Endothelial cell of umbilical vein (primary cell): ENCODE measurements around the gene ATP6V1F. TPM values are rescaled to one million over a fixed set of nuclear protein-coding genes. Genes with fewer than 3 reads are reported as not detected.

Source experiments
- BruUV-seq: library from RNA; stranded (reverse); fragments of 400-500 nt; replicated peaks from 2 replicates; lab custom pipeline; 2021; lab: Mats Ljungman, UMichigan
- CTCF ChIA-PET: fragments of 300-600, 350-600 bp; sonication (Branson Sonifier 250); formaldehyde crosslinking; loops from one replicate; lab custom pipeline; 2021; ENCODE audit warnings: antibody characterized with exemption, inconsistent platforms; lab: Charles Lee
- POLR2A ChIA-PET: fragments of 300-600, 350-600 bp; sonication (Branson Sonifier 250); formaldehyde crosslinking; loops from one replicate; lab custom pipeline; 2021; ENCODE audit warnings: antibody characterized with exemption, inconsistent platforms; lab: Charles Lee
- DNase-seq: peaks from one replicate; pipeline ENCODE4 v3.0.0-alpha.2; 2011; ENCODE audit warnings: low read depth, low spot score
- FAIRE-seq: peaks from 2 replicates; lab custom pipeline; 2011; peaks lifted over from hg19 to GRCh38; lab: Jason Lieb, UNC
- H2AFZ ChIP-seq: 2 replicates; pipeline ENCODE4 v1.6.0; 2012; ENCODE audit warnings: low read depth, low read length, control low read depth, inconsistent platforms
- H3K27ac ChIP-seq: 2 replicates; pipeline ENCODE4 v1.5.1; 2011; ENCODE audit warnings: low read depth, mild to moderate bottlenecking, control low read depth, low read length, moderate library complexity; ENCODE audit not compliant: insufficient read depth
- H3K27me3 ChIP-seq, 2 experiments: 2 replicates each; pipeline versions ENCODE4 v1.6.0 to v1.6.1; 2011; ENCODE audit warnings: low read length in 2 of 2, mixed read lengths in 1 of 2; ENCODE audit not compliant: control insufficient read depth in 2 of 2, insufficient read depth in 2 of 2
- H3K36me3 ChIP-seq, 2 experiments: 2 replicates in 1 of 2; 3 replicates in 1 of 2; pipeline ENCODE4 v1.5.1; 2011; ENCODE audit warnings: low read length in 2 of 2, mild to moderate bottlenecking in 1 of 2, moderate library complexity in 1 of 2; ENCODE audit not compliant: control insufficient read depth in 2 of 2, insufficient read depth in 2 of 2; ENCODE audit errors: extremely low read depth in 1 of 2
- H3K4me1 ChIP-seq: 3 replicates; pipeline ENCODE4 v1.5.1; 2011; ENCODE audit warnings: mild to moderate bottlenecking, low read length; ENCODE audit not compliant: control insufficient read depth, insufficient read depth; ENCODE audit errors: extremely low read depth
- H3K4me2 ChIP-seq: 2 replicates; pipeline ENCODE4 v1.6.1; 2011; ENCODE audit warnings: low read length, control low read depth, mixed read lengths; ENCODE audit not compliant: insufficient read depth
- H3K4me3 ChIP-seq, 3 experiments: fragments of 200-600 bp in 1 of 3; sonication (generic), shearing (Covaris generic) in 1 of 3; replicated peaks in 1 of 3; 2 replicates each; pipeline ENCODE4 v1.5.1; 2011 to 2016; ENCODE audit warnings: control low read depth in 3 of 3, low read length in 3 of 3, mild to moderate bottlenecking in 2 of 3, inconsistent platforms in 1 of 3, low read depth in 1 of 3, moderate library complexity in 1 of 3; ENCODE audit not compliant: insufficient read depth in 1 of 3
- H3K79me2 ChIP-seq: 2 replicates; pipeline ENCODE4 v1.6.0; 2012; ENCODE audit warnings: low read length, inconsistent platforms; ENCODE audit not compliant: control insufficient read depth, insufficient read depth
- H3K9ac ChIP-seq: replicated peaks from 2 replicates; pipeline ENCODE3; 2011; ENCODE audit warnings: low read length, control low read depth; ENCODE audit not compliant: insufficient read depth; ENCODE audit errors: extremely low read depth
- H3K9me1 ChIP-seq: replicated peaks from 3 replicates; pipeline ENCODE4 v1.6.0; 2011; ENCODE audit warnings: mild to moderate bottlenecking, low read length; ENCODE audit not compliant: control insufficient read depth, insufficient read depth; ENCODE audit errors: extremely low read depth
- H3K9me3 ChIP-seq: replicated peaks from 2 replicates; pipeline ENCODE4 v1.5.1; 2012; ENCODE audit warnings: low read length, inconsistent platforms; ENCODE audit not compliant: control insufficient read depth, insufficient read depth
- H4K20me1 ChIP-seq: replicated peaks from 2 replicates; pipeline ENCODE3; 2011; ENCODE audit warnings: mild to moderate bottlenecking, low read length; ENCODE audit not compliant: control insufficient read depth, insufficient read depth; ENCODE audit errors: extremely low read depth
- JUN ChIP-seq: IDR thresholded peaks from 2 replicates; pipeline ENCODE4 v1.6.1; 2011; ENCODE audit warnings: borderline replicate concordance, low read depth; ENCODE audit not compliant: insufficient read length, insufficient read depth
- MYC ChIP-seq: IDR thresholded peaks from one replicate; pipeline ENCODE4 v1.6.1; 2011; ENCODE audit warnings: mild to moderate bottlenecking, low read depth, low read length
- POLR2AphosphoS5 ChIP-seq: IDR thresholded peaks from 2 replicates; pipeline ENCODE4 v1.6.1; 2012; ENCODE audit warnings: low read depth, mild to moderate bottlenecking, control low read depth, low read length, moderate library complexity; ENCODE audit not compliant: insufficient read depth
- dilution Hi-C: fragments of 300-500 bp; cut with MboI; formaldehyde crosslinking; loops from one replicate; pipeline ENCODE4 v1.15.0; 2019; ENCODE audit warnings: low sequenced_read_pairs; ENCODE audit not compliant: extremely low pct_ligation_motif_present
- intact Hi-C: fragments of 100-400 bp; cut with micrococcal nuclease; formaldehyde crosslinking; loops from one replicate; pipeline ENCODE4 v1.10.0; 2022
- polyA plus RNA-seq, 4 experiments: library from polyadenylated mRNA; depleted of rRNA in 3 of 4; stranded (reverse) in 3 of 4; unstranded in 1 of 4; fragments of >200 nt; gene quantifications; 2 replicates each; pipeline versions ENCODE4 v1.2.1 to v1.2.3, GENCODE V29; 2011 to 2012; ENCODE audit warnings: missing spikeins in 1 of 4
- total RNA-seq: library from RNA; stranded (reverse); gene quantifications from 2 replicates; pipeline ENCODE4 v1.2.3, GENCODE V29; 2021
- TF ChIP-seq, protein P1 (sequence below), 2 donors: IDR thresholded peaks; 1 replicate in 1 of 2; 2 replicates in 1 of 2; pipeline ENCODE4 v1.5.1; 2011; ENCODE audit warnings: low read length in 2 of 2, mild to moderate bottlenecking in 2 of 2, moderate library complexity in 2 of 2, control low read depth in 1 of 2, inconsistent platforms in 1 of 2, low read depth in 1 of 2; ENCODE audit not compliant: insufficient read depth in 1 of 2; ENCODE audit errors: extremely low read depth in 1 of 2

Gene ATP6V1F
- total and polyA plus RNA-seq, 2 donors (not counting 3 experiments of a cell fraction or from before 2014, with no cell fraction given), result 156 to 360 TPM

DNA sequence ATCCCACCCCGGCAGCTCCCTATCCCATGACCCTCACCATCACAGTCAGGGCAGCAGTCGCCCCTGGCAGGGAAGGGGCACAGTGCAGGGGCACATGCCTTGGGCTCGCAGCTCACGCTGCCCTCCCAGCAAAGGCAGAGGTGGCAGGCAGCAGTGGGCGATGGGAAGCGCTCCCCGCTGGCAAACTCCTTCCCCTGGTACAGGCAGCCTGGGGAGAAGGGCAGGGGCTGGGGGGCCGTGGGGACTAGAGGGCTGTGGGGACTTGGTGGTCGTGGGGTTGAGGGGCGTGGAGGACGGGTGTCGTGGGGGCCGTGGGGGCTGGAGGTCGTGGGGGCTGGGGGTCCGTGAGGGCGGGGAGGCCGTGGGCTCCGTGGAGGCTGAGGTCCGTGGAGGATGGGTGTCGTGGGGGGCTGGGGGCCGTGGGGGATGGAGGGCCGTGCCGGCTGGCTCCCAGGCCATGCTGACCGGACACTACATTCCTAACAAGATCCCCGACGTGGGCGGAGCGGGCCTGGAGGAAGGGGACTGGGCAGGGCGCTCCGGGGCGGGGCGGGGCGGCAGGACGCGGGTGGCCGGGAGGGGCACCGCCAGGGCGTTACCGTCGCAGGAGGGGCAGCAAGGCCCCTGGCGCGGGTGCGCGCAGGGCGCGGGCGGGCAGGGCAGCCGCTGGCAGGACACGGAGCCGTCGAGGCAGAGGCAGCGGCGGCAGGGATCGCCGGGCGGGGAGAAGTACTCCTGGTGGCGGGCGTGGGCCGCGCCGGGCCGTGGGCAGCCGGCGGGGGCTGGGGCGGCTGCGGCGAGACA lies 27.9 kb downstream of the ATP6V1F start:
- ChIA-PET CTCF (interaction anchor here (0.7 kb wide), 1 partner anchor 211 kb away, joined by 3 read pairs; no protein-coding TSS in a partner anchor), POLR2A (no interaction called here)
- Histone ChIP-seq H3K79me2 (no peaks in the 10 kb centered on the region), H3K9me1 (no peaks in the 10 kb centered on the region), H3K9me3 (no peaks in the 10 kb centered on the region), H3K36me3 (no peaks in the 10 kb centered on the region), H3K27me3 (peaks cover 6 to 14% of the 10 kb centered on the region in 2 experiments), H3K4me3 (no peak overlapping the region), H3K27ac (no peak overlapping the region), H2AFZ (peak overlapping the region; percentile 22), H3K4me1 (no peaks in the 10 kb centered on the region), H4K20me1 (no peaks in the 10 kb centered on the region), H3K4me2 (no peak overlapping the region), H3K9ac (no peak overlapping the region)
- DNase-seq, result no peak
- dilution Hi-C loops (no loop called here), intact Hi-C loops (no loop called here)
- FAIRE-seq, result no peak
- no TSS peak for BruUV-seq
- TF ChIP-seq POLR2AphosphoS5, result no peak
- TF ChIP-seq MYC, result no peak

DNA sequence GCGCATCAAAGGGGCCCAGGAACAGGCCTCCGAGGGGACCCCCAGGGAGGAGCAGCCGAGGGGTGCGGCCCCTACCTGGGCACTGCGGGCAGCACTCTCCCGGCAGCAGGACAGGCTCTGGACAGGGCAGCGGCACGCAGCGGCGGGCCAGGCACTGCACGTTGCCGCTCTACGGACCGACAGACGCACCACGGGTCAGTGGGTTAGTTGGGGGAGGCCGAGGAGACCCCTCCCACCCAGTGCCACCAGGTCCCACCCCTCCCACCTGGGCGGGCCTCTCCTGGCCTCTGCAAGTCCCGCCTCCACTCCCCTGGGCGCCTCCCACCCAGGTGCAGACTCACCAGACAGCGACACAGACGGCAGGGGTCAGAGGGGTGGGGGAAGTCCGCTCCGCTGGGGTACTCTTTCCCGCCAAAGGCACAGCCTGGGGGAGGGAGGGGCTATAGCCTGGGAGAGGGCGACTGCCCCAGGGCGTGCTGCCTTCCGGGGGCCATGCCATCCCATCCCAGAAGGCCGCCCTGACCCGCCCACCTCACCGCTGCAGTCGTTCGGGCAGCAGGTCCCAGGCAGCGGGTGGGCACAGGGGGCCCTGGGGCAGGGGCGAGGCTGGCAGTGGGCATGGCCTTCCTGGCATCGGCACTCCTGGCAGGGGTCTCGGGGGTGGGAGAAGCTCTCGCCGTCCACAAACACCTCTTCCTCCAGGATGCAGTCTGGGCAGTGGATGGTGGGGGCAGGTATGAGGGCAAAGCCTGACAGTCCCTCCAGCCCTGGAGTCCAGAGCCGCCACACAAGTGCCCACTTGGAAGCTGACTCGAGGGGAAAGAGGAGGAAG lies 28.7 kb downstream of the ATP6V1F start:
- Histone ChIP-seq H3K9ac (no peak overlapping the region), H3K27ac (no peak overlapping the region), H3K27me3 (peaks cover 6 to 14% of the 10 kb centered on the region in 2 experiments), H4K20me1 (no peaks in the 10 kb centered on the region), H2AFZ (peak overlapping the region; percentile 22), H3K79me2 (no peaks in the 10 kb centered on the region), H3K4me3 (no peak overlapping the region), H3K9me3 (no peaks in the 10 kb centered on the region), H3K9me1 (no peaks in the 10 kb centered on the region), H3K4me1 (no peaks in the 10 kb centered on the region), H3K4me2 (no peak overlapping the region), H3K36me3 (no peaks in the 10 kb centered on the region)
- POLR2A ChIA-PET, result no interaction called here
- DNase-seq (no peak), FAIRE-seq (no peak)
- intact Hi-C loops (no loop called here), dilution Hi-C loops (no loop called here)
- TF ChIP-seq JUN, result no peak
- TF ChIP-seq, protein P1, sequence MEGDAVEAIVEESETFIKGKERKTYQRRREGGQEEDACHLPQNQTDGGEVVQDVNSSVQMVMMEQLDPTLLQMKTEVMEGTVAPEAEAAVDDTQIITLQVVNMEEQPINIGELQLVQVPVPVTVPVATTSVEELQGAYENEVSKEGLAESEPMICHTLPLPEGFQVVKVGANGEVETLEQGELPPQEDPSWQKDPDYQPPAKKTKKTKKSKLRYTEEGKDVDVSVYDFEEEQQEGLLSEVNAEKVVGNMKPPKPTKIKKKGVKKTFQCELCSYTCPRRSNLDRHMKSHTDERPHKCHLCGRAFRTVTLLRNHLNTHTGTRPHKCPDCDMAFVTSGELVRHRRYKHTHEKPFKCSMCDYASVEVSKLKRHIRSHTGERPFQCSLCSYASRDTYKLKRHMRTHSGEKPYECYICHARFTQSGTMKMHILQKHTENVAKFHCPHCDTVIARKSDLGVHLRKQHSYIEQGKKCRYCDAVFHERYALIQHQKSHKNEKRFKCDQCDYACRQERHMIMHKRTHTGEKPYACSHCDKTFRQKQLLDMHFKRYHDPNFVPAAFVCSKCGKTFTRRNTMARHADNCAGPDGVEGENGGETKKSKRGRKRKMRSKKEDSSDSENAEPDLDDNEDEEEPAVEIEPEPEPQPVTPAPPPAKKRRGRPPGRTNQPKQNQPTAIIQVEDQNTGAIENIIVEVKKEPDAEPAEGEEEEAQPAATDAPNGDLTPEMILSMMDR (IDR thresholded peaks at IDR 0.05; ENCODE audit: extremely low read depth in 1 of 2, insufficient read depth in 1 of 2, low read depth in 1 of 2, low read length in 2 of 2), result peak in 1 of 2 donors; percentile 14
- CTCF ChIA-PET, result interaction anchor here (0.8 kb wide), 1 partner anchor 200 kb away, joined by 4 read pairs; no protein-coding TSS in a partner anchor
- no TSS peak for BruUV-seq
